NOMO-1 (cell line): ENCODE measurements around the gene CEBPB.

ENCODE experiments used
- DNase-seq, 2 experiments: peaks; one replicate each; lab custom pipeline; 2025; ENCODE audit not compliant: unreplicated experiment in 2 of 2; lab: John Stamatoyannopoulos, UW

The CEBPB gene

DNA sequence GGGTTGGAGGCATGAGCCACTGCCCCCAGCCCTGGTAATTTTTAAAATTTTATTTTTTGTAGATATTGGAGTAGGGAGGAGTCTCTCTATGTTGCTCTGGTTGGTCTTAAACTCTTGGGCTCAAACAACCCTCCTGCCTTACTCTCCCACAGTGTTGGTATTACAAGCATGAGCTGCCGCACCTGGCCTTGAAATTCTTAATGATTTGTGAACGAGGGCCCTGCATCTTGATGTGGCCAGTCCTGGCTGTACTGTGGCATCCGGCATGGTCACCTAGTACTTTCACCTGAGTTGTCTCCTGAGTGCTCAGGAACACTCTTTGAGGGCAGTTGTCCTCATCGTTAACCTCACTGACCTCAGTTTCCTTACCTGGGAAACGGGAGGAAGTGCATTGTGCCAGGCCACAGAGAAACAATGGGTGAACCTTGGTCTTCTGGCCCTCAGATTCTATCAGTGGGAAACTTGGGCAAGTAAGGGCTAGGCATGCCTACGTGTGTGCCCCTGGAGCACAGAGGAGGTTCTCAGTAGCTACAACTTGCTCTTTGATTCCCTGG is 19.5 kb downstream of the CEBPB start:
- DNase-seq: no peak

DNA sequence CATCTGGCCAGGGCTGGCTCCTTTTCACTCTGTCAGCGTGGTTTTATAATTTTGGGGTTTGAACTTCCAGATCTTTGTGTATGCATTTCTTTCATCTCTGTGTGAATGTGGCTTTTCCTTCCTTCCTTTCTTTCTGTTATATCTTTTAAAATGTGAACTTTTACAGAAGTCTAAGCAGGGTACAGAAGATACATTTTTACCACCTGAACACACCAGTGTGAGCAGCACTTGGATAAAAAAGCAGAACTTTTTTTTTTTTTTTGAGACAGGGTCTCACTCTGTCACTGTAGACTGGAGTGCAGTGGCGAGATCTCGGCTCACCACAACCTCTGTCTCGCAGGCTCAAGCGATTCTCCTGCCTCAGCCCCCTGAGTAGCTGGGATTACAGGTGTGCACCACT is 20.5 kb downstream of the CEBPB start:
- no peak for DNase-seq

DNA sequence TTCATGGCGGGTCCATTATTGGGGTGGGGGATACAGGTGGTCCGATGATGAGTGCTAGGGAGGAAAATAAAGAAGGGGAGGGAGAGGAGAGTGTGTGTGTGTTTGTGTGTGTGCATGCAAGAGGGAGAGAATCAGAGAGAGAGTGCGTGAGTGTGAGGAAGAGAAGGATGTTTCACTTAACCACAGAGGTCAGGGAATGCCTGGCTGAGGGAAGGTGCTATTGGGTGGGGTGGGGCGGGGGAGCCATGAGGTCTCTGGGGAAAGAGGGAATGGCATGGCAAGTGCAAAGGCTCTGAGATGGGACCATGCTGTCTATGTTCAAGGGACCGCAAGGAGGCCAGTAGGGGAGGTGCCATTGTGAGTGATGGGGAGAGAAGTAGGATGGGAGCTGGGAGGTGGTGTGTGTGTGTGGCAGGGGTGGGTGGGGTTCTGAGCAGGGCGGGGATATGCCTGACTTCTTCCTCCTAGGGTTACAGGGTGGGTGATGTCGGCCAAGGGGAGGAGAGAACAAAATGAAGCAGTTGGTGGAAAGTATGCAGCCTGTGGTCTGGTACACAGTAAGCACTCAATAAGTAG is 23.0 kb downstream of the CEBPB start:
- no peak for DNase-seq

DNA sequence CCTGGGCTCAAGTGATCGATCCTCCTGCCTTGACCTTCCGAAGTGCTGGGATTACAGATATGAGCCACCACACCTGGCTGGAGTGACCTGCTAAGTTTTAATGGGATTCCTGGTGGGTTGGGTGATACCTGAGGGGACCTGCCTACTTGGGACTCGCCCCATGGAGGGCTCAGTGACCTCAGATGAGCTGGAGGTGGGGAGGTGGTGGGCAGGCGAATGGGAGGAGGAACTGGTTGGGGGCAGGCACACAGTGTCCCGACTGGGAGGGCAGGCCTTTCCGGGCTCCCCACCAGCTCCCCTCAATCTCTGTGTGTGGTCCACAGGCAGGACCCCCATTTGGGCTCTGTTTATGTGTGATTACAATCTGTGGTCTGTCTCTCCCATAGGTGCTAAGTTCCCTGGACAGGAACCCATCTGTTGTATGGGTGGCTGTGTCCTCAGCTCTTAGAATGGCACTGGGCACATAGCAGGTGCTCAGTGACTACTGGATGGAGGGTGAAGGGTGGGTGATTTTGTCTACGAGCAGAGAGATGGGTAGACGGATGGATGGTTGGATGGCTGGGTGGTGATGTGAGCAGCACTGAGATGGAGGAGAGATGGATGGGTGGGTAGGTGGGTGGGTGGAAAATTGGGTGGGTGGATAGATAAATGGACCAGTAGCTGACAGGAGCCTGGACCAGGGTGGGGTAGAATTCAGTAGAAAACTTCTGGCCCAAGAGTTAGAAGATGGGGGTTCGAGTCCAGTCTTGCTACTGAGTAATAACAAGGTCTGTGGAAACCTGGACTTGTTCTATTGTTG is 23.8 kb downstream of the CEBPB start:
- no peak for DNase-seq

DNA sequence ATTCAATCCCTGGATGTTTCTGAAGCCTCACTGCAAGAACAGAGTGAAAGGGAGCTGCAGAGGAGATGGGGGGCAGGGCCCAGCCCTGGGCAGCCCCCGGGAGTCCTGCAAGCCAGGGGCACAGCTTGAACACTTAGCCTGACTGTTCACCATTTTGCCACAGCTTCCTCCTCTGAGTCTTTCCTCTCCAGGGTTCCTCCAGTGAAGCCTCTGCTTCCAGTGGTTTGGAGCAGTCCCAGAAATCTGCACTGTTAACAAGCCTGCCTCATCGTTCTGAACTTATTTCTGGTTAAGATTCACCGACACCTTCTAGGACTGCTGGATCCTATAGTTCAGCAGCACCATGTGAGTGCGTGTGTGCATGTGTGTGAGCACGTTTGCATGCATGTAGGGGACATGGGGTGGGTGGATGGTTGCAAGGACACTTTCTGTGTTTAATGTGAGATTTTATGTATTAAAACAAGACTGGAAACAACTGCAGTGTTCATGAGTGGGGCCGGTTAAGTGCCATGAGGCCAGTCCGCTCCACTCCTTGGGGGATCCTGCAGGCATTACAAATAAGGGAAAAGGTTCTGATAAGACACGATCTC is 24.6 kb downstream of the CEBPB start:
- DNase-seq: no peak

GRCh38 chr20:50215926-50216325 is 25.3 kb downstream of the CEBPB start:
- DNase-seq: no peak

- DNase-seq: no peak
These were observed 26.0 kb downstream of the CEBPB start for GRCh38 chr20:50216543-50217206.

DNA sequence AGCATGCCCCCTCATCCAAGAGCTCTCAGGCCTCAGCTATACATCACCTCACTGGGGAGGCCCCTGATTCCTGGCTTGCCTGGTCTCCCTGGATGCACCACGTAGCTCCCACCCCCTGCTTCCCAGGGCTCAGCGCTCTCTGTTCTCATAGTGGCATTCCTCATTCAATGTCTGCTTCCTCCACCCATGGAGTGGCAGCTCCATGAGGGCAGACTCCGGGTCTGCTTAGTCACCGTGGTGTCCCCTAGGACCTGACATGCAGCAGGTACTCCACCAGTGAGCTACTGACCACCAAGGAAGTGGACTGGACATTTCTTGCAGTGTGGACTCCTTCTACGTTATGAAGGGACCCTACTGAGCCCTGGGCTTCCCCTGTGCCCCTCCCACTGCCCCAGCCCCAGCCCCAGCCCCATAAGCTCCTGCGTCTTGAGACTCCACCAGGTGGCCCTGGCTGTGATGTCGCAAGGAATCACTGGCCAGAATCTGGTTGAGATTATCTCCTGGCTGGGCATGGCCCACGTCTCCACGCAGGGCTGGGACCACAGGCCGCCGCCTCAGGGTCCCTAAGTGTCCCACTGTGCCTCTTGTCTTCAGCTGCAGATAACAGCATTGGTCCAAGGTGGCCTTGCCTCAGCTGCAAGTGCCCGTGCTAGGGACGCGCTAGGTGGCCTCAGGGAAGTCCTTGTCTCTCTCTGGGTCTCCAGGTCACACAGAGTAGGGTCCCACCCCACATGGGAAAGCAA is 26.7 kb downstream of the CEBPB start:
- DNase-seq: no peak

DNA sequence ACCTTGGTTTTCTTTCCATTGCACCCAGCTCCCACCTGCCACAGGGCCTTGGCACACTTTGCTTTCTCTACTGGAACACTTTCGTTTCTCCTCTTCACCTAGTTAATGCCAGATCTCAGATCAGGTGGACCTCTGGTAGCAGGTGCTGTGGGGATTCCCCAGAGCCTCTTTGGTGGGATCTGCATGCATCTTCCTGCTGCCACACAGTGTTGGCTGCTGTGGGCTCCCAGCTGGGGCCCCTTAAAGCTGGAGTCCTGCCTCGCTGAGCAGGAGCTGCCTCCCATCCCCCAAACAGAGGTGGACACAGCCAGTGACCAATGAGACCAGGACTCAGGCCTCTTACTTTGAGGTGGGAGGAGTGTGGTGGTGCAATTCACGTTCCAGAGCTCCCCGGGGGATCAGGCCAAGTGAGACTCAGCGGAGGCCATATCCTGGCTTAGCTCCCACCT is 28.4 kb downstream of the CEBPB start:
- no peak for DNase-seq

DNA sequence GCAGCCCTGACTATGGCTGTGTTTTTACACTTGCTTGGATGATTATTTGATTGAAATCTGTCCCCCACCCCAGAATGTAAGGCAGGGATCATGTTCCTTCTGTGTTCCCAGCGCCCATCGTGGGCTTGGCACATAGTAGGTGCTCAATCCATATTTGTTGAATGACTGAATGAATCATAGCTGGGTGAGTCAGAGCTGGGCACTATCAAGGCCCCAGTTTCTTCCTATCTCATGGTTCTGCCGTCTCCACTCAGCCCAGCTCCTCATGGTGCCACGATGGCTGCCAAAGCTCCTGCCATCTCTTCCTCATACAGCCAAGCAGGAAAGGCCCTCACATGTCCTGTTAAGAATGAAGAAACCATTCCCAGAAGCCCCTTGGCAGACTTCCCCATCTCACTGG is 29.0 kb downstream of the CEBPB start:
- DNase-seq: no peak

DNA sequence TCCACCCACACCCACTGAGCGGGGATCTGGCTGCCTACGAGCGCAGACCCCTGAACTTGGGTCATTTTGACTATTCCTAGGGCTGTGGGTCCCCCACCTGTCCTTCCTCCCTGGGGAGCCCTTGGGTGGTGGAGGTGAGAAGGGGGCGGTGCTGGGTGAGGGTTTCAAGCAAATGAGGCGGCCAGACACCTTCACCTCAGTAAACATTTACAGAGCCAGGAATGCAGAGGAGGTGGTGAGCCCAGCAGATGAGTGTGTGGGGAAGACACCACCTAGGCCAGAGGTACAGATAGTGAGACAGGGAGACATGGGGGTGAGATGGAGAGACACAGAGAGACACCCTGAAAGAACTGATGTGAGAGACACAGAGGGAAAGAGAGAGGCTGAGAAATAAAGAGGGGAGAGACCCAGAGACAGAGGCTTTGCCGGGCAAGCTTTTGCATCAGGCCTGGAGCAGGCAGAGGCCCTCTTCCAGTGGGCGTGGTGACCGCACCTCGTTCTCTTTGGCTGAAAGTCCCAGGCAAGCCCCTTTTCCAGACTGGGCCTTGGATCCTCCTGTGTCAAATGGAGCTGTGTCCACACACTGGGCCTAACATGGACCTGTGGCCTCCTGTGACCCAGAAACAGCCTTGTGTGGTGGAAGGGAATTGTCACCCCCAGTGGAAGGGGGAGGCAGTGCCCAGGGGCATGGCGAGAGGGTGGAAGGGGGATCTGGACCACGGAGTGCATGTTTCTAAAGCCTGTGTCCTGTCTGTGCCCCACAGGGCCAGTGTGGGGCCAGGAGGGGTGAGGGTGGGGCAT is 29.7 kb downstream of the CEBPB start:
- no peak for DNase-seq

- peak in 1 of 2 experiments; percentile 45 for DNase-seq
These were observed 30.3 kb downstream of the CEBPB start for GRCh38 chr20:50220894-50221365.

GRCh38 chr20:50221501-50222308 is 31.1 kb downstream of the CEBPB start:
- DNase-seq: peak; percentile 75 to 82

DNA sequence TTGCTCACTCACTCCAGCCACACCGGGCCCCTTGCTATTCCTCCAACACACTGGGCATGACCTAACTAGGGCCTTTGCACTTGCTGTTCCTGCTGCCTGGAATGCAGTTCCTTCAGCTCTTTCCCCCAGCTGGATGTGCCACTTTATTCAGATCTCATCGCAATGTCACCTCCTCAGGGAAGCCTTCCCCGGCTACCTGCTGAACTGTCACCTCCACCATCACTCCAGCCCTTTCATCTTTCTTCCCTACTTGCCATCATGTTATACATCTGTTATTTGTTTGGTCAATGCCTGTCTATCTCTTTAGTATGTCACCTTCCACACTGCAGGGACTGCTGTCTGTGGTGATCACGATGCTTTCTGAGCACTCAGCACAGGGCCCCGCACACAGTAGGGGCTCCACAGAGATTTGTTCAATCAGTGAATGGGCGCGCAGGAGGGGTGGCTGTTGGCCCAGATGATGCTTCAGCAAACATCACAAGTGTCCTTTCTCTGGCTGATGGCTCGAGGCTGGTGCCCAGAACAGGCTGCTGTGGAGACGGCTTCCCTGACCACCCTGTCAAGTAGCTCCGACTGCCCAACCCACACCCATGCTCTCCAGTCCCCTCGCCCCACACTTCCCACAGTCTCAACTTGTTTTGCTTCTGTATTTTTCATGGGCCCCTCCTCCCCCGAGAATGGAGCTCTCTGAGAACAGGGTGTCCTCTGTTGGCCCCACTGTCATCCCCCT is 31.8 kb downstream of the CEBPB start:
- DNase-seq: no peak

GRCh38 chr20:50223039-50224005 is 32.7 kb downstream of the CEBPB start:
- DNase-seq: no peak

- no peak for DNase-seq
These were observed 33.4 kb downstream of the CEBPB start for GRCh38 chr20:50224052-50224451.
